KBM-7 (cell line): Measurements from ENCODE around the gene TLR2.
A peak's percentile ranks its signal among the peaks of the same experiment; 100 is the strongest.
"Not testable (repeated sequence)": the region's sequence is repeated elsewhere in the genome, so short reads cannot be mapped to it uniquely, and the experiment has no call there.

ENCODE experiments used
- DNase-seq: peaks from one replicate; pipeline ENCODE4 v3.0.0-alpha.2; 2015
- in situ Hi-C: fragments of 300-500 bp; cut with MboI; formaldehyde crosslinking; loops from 2 replicates; pipeline ENCODE4 v1.14.3; 2020; ENCODE audit warnings: low sequenced_read_pairs, low pct_unique_long_range_greater_than_20kb, mixed read lengths

Gene TLR2

DNA sequence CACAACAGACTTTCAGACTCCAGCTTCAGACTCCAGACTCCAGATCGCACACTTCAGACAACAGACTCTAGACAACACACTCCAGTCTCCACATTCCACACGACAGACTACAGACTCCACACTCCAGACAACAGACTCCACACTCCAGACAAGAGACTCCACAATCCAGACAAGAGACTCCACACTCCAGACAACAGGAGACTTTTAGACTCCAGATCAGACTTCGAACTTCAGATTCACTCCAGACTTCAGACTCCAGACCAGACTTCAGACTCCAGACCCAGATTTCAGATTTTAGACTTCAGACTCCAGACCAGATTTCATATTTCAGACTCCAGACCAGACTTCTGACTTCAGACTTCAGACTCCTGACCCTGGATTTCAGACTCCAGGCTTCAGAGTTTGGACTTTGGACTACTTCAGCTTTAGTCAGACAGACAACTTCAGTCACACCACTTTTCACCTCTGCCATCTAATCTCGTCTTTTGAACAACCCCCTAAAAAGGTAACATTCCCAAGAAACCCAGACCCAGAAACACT, 29.0 kb upstream of the TLR2 start:
- in situ Hi-C loops: no loop called here
- DNase-seq: no peak

DNA sequence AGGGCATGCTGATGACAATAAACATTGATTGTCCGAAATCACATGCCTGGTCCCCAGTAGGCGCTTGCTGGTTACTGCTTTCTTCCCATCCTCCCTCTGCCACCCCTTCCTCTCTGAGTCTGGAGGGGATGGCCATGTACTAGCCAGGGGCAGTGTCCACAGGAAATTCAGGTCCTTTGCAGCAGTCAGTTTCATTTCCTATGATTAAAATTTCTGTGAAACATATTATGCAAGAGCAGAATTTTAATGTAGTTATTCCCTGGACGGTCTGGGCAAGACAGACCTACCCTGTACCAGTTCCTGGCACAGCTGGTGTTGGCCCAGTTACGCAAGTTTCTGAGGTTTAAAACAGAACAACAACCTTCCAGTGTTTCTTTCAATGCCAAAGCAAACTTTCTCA, 28.2 kb upstream of the TLR2 start:
- in situ Hi-C loops: no loop called here
- DNase-seq: no peak

GRCh38 chr4:153661215-153661822, 22.8 kb upstream of the TLR2 start:
- in situ Hi-C loops: no loop called here
- DNase-seq: peak; percentile 79

GRCh38 chr4:153661908-153662307, 22.2 kb upstream of the TLR2 start:
- DNase-seq: no peak
- in situ Hi-C loops: no loop called here

- no peak for DNase-seq
- in situ Hi-C loops: no loop called here
Observed at GRCh38 chr4:153663667-153664066, 20.4 kb upstream of the TLR2 start.

DNA sequence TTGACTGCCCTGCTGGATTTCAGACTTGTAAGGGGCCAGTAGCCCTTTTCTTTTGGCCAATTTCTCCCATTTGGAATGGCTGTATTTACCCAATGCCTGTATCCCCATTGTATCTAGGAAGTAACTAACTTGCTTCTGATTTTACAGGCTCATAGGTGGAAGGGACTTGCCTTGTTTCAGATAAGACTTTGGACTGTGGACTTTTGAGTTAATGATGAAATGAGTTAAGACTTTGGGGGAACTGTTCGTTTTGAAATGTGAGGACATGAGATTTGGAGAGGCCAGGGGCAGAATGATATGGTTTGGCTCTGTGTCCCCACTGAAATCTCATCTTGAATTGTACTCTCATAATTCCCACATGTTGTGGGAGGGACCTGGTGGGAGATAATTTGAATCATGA, 17.6 kb upstream of the TLR2 start:
- in situ Hi-C loops, DNase-seq: not testable (repeated sequence)

GRCh38 chr4:153668647-153669046, 15.4 kb upstream of the TLR2 start:
- in situ Hi-C loops: no loop called here
- no peak for DNase-seq

DNA sequence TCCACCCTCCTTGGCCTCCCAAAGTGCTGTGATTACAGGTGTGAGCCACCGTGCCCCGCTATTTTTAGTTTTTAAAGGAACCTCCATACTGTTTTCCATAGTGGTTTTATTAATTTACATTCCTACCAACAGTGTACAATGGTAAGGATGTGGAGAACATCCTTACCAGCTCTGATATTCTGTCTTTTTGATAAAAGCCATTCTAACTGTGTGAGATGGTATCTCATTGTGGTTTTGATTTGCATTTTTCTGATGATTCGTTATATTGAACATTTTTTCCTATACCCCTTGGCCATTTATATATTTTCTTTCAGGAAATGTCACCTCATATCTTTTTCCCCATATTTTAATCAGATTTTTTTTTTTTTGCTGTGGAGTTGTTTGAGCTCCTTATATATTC, 14.2 kb upstream of the TLR2 start:
- in situ Hi-C loops: no loop called here
- DNase-seq: no peak

- no peak for DNase-seq
- in situ Hi-C loops: no loop called here
Observed at GRCh38 chr4:153676486-153676885, 7.6 kb upstream of the TLR2 start.

DNA sequence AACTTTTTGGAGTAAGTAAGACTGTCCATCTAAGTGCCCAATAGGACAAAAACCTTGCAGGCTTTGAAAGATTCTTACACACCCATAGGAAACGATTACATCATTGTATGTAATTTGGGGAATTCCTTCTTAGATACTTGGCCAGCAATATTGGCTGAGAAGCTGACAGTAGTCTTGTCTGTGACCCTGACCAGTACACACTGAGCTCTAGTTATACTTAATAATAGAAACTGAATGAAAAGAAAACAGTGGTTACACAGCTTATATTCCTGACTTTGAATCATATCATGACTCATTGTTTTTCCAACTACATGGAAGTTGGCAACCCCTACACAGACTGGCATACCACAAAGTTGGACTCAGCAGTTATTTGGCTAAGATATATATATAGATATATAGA, 7.1 kb upstream of the TLR2 start:
- in situ Hi-C loops: no loop called here
- no peak for DNase-seq

GRCh38 chr4:153679486-153679885, 4.6 kb upstream of the TLR2 start:
- in situ Hi-C loops: no loop called here

GRCh38 chr4:153683763-153684181, 308 bp upstream of the TLR2 start:
- in situ Hi-C loops: no loop called here
- DNase-seq: no peak

More at GRCh38 chr4:153679486-153679885, 4.6 kb upstream of the TLR2 start:
- DNase-seq: no peak

GRCh38 chr4:153684971-153685371, 891 bp downstream of the TLR2 start:
- no peak for DNase-seq
- in situ Hi-C loops: no loop called here

DNA sequence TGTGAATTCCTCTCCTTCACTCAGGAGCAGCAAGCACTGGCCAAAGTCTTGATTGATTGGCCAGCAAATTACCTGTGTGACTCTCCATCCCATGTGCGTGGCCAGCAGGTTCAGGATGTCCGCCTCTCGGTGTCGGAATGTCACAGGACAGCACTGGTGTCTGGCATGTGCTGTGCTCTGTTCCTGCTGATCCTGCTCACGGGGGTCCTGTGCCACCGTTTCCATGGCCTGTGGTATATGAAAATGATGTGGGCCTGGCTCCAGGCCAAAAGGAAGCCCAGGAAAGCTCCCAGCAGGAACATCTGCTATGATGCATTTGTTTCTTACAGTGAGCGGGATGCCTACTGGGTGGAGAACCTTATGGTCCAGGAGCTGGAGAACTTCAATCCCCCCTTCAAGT, 20.4 kb downstream of the TLR2 start:
- DNase-seq: no peak
- in situ Hi-C loops: no loop called here

- DNase-seq: peak; percentile 73
- in situ Hi-C loops: no loop called here
Observed at GRCh38 chr4:153705743-153706468, 21.8 kb downstream of the TLR2 start.

DNA sequence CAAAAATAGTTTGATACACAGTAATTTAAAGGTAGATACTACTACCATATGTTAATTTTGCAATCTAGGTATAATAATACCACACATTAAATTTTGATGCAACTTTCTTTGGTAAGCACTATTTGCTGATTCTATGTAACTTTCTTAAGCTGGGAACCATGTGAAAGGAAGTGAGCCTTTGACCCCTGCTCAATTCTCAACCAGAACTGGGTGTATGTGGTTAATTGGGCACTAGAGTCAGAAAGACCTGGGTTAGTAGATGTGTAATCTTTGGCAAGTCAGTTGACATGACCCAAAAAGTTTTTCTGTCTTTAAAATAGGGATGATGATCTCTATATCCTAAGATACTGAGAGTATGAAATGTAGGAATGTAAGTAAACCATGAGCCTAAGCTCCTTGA, 22.4 kb downstream of the TLR2 start:
- DNase-seq: no peak
- in situ Hi-C loops: no loop called here

GRCh38 chr4:153710681-153711080, 26.6 kb downstream of the TLR2 start:
- in situ Hi-C loops: no loop called here

DNA sequence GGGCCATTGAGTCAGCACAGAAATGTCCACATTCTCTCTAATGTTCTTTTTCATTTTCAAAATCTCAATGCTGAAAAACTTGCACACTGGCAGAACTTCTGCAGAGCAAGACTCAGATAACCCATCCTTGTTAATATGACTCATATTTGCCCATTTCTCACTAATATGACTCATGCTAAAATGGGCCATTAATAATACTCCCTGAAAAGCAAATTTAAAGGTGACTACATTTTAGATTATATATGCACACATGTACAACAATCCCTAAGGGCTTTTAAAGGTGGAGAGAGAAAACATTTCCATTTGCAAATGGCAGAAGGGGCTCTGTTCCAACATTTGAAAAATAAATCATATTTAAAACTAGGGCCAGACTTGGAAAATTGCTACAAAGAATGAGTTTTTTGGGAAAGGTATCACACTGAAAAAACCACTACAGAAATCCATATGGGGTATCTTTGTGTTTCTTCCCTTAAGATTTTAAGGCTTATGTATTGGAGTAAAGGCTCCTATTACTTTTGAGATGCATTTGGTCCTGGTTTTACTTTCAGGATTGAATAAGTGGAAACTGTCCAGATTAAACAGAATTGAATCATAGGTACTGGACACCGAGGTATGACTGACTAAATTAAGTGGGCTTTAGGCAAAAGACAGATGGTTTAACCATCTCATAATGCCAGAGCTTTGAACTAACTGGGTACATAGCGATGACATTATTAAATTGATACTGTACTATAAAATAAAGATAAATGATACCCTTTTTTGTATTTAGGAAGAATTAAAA, 30.0 kb downstream of the TLR2 start:
- in situ Hi-C loops: no loop called here
- no peak for DNase-seq

More at GRCh38 chr4:153710681-153711080, 26.6 kb downstream of the TLR2 start:
- DNase-seq: no peak

DNA sequence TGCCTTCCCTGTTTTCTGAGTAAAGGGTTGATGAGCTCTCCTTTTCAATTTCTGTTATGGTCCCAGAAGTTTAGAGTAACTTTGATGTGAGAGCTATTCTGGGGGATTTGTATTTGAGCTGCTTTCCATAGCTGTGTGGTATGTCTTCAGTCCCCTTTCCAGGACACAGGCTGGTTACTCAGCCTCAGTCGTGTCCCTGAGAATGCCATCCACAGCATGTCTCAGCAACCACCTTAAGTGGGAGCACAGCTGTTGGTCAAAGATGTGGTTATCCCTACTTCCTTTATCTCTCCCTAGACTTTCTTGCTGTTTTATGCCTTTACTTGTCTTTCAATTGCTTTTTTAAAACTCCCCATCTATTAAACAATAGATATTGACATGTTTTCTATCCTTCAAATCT, 38.0 kb downstream of the TLR2 start:
- in situ Hi-C loops: no loop called here
- DNase-seq: peak; percentile 14

DNA sequence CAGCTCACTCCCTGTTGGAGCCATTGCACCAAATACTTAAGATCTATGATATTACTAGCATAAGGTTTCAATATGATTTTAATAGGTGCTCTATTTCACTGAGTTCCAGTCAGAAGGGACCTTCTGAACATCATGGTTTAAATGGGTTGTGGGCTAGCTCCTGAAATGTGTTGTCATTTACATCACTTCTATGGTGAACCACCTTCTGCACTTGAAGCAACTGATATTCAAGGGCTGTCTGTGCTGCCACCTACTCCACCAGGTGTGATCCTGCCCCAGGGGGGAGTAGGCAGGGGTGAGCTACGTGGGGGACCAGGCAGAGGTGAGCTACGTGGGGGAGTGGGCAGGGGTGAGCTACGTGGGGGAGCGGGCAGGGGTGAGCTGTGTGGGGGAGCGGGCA, 40.5 kb downstream of the TLR2 start:
- in situ Hi-C loops: no loop called here
- DNase-seq: no peak
